Measurements from ENCODE around the gene SGMS1. TPM values are rescaled to one million over a fixed set of nuclear protein-coding genes. Genes with fewer than 3 reads are reported as not detected.
"Not testable (repeated sequence)": the region's sequence is repeated elsewhere in the genome, so short reads cannot be mapped to it uniquely, and the experiment has no call there.

Gene SGMS1
- polyA plus RNA-seq, 4 donors, result 54.8 to 64.6 (median 60.5) TPM

- no peak for DNase-seq (ENCODE audit: low read depth in 4 of 4, low spot score in 3 of 4)
Observed at GRCh38 chr10:50477287-50478203, 146.2 kb downstream of the SGMS1 start.

GRCh38 chr10:50473756-50474155 is 150.0 kb downstream of the SGMS1 start:
- DNase-seq (ENCODE audit: low read depth in 4 of 4, low spot score in 3 of 4), result no peak

GRCh38 chr10:50472914-50473313 is 150.8 kb downstream of the SGMS1 start:
- no peak for DNase-seq (ENCODE audit: low read depth in 4 of 4, low spot score in 3 of 4)

- DNase-seq (ENCODE audit: low read depth in 4 of 4, low spot score in 3 of 4), result no peak
Observed at GRCh38 chr10:50471583-50471975, 152.2 kb downstream of the SGMS1 start.

- peak; percentile 31 to 72 (median 62) for DNase-seq (ENCODE audit: low read depth in 4 of 4, low spot score in 3 of 4)
Observed at GRCh38 chr10:50470798-50471582, 152.8 kb downstream of the SGMS1 start.

GRCh38 chr10:50470345-50470744 is 153.4 kb downstream of the SGMS1 start:
- DNase-seq (ENCODE audit: low read depth in 4 of 4, low spot score in 3 of 4), result peak in 1 of 4 donors; percentile 13

GRCh38 chr10:50469778-50470193 is 154.0 kb downstream of the SGMS1 start:
- DNase-seq (ENCODE audit: low read depth in 4 of 4, low spot score in 3 of 4), result no peak

- DNase-seq (ENCODE audit: low read depth in 4 of 4, low spot score in 3 of 4), result no peak
Observed at GRCh38 chr10:50469288-50469687, 154.5 kb downstream of the SGMS1 start.

- no peak for DNase-seq (ENCODE audit: low read depth in 4 of 4, low spot score in 3 of 4)
Observed at GRCh38 chr10:50467209-50467608, 156.5 kb downstream of the SGMS1 start.

- DNase-seq (ENCODE audit: low read depth in 4 of 4, low spot score in 3 of 4), result no peak
Observed at GRCh38 chr10:50464004-50464409, 159.7 kb downstream of the SGMS1 start.

GRCh38 chr10:50461834-50462233 is 161.9 kb downstream of the SGMS1 start:
- DNase-seq (ENCODE audit: low read depth in 4 of 4, low spot score in 3 of 4), result no peak

- no peak for DNase-seq (ENCODE audit: low read depth in 4 of 4, low spot score in 3 of 4)
Observed at GRCh38 chr10:50461123-50461522, 162.6 kb downstream of the SGMS1 start.

GRCh38 chr10:50456719-50457118 is 167.0 kb downstream of the SGMS1 start:
- DNase-seq (ENCODE audit: low read depth in 4 of 4, low spot score in 3 of 4), result no peak

- DNase-seq (ENCODE audit: low read depth in 4 of 4, low spot score in 3 of 4), result no peak
Observed at GRCh38 chr10:50453940-50454339, 169.8 kb downstream of the SGMS1 start.

GRCh38 chr10:50452603-50453002 is 171.2 kb downstream of the SGMS1 start:
- DNase-seq (ENCODE audit: low read depth in 4 of 4, low spot score in 3 of 4), result no peak

- no peak for DNase-seq (ENCODE audit: low read depth in 4 of 4, low spot score in 3 of 4)
Observed at GRCh38 chr10:50447691-50448090, 176.1 kb downstream of the SGMS1 start.

GRCh38 chr10:50445777-50446176 is 178.0 kb downstream of the SGMS1 start:
- DNase-seq (ENCODE audit: low read depth in 4 of 4, low spot score in 3 of 4), result not testable (repeated sequence)

GRCh38 chr10:50440489-50440888 is 183.3 kb downstream of the SGMS1 start:
- no peak for DNase-seq (ENCODE audit: low read depth in 4 of 4, low spot score in 3 of 4)

- DNase-seq (ENCODE audit: low read depth in 4 of 4, low spot score in 3 of 4), result no peak
Observed at GRCh38 chr10:50439806-50440205, 183.9 kb downstream of the SGMS1 start.

- DNase-seq (ENCODE audit: low read depth in 4 of 4, low spot score in 3 of 4), result no peak
Observed at GRCh38 chr10:50439187-50439586, 184.6 kb downstream of the SGMS1 start.
